Stimulated activated memory B cell treated with anti-CD40 and anti-IgM and Interleukin-4, amounts not matched to agents 10 μg/mL and 1 μg/mL and 100 μg/mL, for 72 hours (primary cell): ENCODE data around the gene SLC24A3.
"Not testable (repeated sequence)": the region's sequence is repeated elsewhere in the genome, so short reads cannot be mapped to it uniquely, and the experiment has no call there.

Experiments used
- ATAC-seq: fragments of 150-1000 bp; cut with Tn5 transposase; 2 replicates; pipeline ENCODE4 v1.10.0; 2021
- H3K27ac Mint-ChIP-seq: one replicate; pipeline ENCODE4 v1.8.0; 2022; ENCODE audit warnings: mild to moderate bottlenecking, mixed read lengths
- H3K27me3 Mint-ChIP-seq: one replicate; pipeline ENCODE4 v1.8.0; 2022; ENCODE audit warnings: mixed read lengths
- H3K36me3 Mint-ChIP-seq: one replicate; pipeline ENCODE4 v1.8.0; 2022; ENCODE audit warnings: mixed read lengths
- H3K4me1 Mint-ChIP-seq: one replicate; pipeline ENCODE4 v1.8.0; 2022; ENCODE audit warnings: mixed read lengths
- H3K4me3 Mint-ChIP-seq: one replicate; pipeline ENCODE4 v1.8.0; 2022; ENCODE audit warnings: mild to moderate bottlenecking, moderate library complexity, mixed read lengths
- H3K9me3 Mint-ChIP-seq: one replicate; pipeline ENCODE4 v1.8.0; 2022; ENCODE audit warnings: mixed read lengths

SLC24A3 gene

DNA sequence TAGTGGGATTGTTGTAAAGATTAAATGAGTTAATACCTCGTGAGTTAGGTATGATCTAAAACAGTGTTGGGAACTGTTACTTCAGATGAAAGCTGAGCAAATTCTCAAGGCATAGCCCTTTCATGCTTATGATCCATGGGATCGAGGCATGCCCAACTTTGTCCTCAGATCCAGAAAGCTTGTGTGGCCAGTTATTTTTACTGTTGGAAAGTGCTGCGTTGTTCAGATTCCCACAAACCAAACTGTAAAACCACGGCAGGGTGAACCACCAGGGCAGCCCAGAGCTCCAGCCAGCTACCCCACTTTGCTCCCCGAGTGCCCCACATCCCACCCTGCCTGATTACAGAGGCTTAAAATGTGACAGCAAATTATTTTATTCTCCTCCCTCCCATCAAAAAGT is 406.3 kb downstream of the SLC24A3 start:
- Mint-ChIP-seq H3K36me3 (no peaks in the 10 kb centered on the region), H3K27ac (no peak overlapping the region), H3K27me3 (peaks cover 41% of the 10 kb centered on the region), H3K9me3 (no peaks in the 10 kb centered on the region), H3K4me1 (no peaks in the 10 kb centered on the region), H3K4me3 (no peak overlapping the region)
- no peak for ATAC-seq

DNA sequence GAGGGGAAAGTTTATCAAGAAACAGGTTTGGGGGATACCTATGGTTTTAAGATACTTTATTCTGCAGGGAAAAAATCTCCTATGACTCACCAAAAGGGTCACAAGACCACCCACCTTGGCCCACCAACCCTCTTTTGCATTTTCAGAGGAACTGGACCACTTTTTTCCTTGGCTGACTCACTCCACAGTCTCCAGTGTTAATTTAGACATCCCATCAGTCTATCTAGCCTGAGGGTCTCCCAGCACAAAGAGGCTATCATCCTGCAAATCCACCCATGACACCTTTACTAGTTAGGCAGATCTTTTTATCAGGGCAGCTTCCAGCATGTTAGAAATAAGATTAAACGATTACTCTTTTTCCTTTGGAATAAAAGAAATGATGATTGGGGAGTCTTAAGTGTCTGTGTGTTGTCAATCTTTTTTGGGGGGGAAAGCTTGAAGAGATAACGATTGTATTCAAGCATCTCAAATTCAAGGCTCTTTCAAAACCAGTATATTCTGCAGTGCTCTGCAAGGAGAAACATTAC is 407.5 kb downstream of the SLC24A3 start:
- Mint-ChIP-seq H3K4me3 (no peak overlapping the region), H3K4me1 (no peaks in the 10 kb centered on the region), H3K27ac (no peak overlapping the region), H3K27me3 (peaks cover 30% of the 10 kb centered on the region), H3K9me3 (no peaks in the 10 kb centered on the region), H3K36me3 (no peaks in the 10 kb centered on the region)
- ATAC-seq = no peak

DNA sequence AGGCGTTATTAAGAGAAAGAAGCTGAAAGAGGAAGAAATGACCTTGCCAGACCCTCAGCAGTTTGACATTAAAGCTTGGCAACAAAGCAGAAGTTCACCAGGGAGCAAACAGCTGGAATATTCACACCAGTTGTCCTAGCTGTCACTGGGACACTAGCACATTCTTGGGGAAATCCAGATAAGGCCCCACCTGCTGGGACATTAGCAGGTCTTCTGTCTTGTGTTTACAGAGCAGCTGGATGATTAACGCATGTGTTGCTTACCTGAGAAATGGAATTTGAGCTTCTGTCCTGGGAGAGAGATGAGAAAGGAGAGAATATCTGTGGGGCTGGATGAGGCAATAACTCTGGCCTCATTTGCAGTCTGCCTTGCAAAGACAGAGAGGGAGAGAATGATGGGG is 408.0 kb downstream of the SLC24A3 start:
- ATAC-seq = no peak
- peaks cover 30% of the 10 kb centered on the region for H3K27me3 Mint-ChIP-seq
- H3K4me1 Mint-ChIP-seq = no peaks in the 10 kb centered on the region
- H3K9me3 Mint-ChIP-seq = no peaks in the 10 kb centered on the region
- H3K4me3 Mint-ChIP-seq = no peak overlapping the region
- no peaks in the 10 kb centered on the region for H3K36me3 Mint-ChIP-seq
- H3K27ac Mint-ChIP-seq = no peak overlapping the region

DNA sequence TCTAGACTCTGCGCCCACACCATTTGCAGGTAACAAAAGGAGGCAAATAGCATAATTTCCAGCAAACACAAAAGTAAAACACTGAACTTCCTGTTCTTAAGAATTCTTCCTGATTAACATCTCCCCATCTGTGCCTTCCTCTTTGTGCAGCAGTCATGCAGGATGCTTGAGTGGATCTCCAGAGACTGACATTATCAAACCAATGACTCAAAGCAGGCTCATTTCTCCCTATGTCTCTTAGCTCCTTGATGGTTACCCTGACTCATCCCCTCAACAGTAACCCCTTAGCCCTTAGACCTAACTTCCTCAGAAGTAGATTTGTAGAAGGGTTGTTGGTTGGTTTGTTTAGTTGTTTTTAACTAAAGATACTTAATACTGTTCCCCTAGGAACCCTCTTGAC is 408.6 kb downstream of the SLC24A3 start:
- Mint-ChIP-seq H3K27ac (no peak overlapping the region), H3K36me3 (no peaks in the 10 kb centered on the region), H3K9me3 (no peaks in the 10 kb centered on the region), H3K4me1 (no peaks in the 10 kb centered on the region), H3K27me3 (peaks cover 30% of the 10 kb centered on the region), H3K4me3 (no peak overlapping the region)
- ATAC-seq = no peak

DNA sequence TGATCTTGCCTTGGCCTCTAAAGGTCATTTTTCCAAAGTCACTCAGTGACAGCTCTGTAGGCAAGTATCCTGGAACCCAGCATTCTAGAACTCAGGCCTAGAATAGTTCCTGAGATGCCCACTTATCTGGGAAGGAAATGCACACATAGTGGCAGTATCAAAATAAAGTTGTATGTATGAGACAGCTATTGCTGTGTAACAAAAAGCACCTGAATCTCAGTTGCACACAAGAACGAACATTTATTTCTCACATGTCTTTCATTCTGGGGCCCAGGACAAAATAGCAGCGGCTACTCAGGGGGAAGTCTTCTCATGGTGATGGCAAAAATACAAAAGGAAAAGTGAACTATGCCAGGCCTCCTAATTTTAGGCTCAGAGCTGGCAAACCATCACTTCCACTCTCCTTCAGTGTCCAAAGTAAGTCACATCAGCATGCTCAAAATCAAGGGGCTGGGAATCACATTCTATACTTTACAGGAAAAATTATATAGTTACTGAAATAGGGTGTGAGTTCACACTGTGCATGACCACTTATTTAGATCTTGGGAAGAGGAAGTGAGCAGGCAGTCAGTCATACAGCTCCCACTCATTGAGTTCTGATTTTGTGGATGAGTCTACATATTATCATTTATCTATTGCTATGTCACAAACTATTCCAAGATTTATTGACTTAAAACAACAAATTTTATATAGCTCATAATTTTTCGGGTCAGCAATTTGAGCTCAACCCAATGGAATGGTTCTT is 412.0 kb downstream of the SLC24A3 start:
- H3K27ac Mint-ChIP-seq = no peak overlapping the region
- H3K4me1 Mint-ChIP-seq = no peaks in the 10 kb centered on the region
- no peak overlapping the region for H3K4me3 Mint-ChIP-seq
- H3K9me3 Mint-ChIP-seq = no peaks in the 10 kb centered on the region
- peaks cover 18% of the 10 kb centered on the region for H3K27me3 Mint-ChIP-seq
- no peaks in the 10 kb centered on the region for H3K36me3 Mint-ChIP-seq
- no peak for ATAC-seq

DNA sequence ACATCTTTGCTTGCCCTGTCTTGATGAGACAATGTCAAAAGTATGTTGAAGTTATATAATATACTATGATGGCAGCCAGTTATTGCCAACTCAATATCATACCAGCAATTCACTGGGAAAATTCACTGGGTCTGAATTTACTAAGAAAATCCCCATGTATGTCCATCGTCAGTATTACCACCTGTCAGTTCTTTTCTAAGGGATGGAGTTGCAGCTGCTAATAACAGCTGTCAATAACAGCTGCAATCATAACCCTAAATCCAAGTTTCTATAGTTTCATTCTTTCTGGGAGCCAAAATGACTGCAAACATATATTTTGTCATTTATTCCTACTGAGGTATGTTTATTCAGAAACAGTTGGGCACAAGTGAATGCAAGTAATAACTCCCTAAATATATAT is 413.0 kb downstream of the SLC24A3 start:
- H3K4me3 Mint-ChIP-seq = no peak overlapping the region
- no peak for ATAC-seq
- no peaks in the 10 kb centered on the region for H3K4me1 Mint-ChIP-seq
- no peak overlapping the region for H3K27ac Mint-ChIP-seq
- peaks cover 18% of the 10 kb centered on the region for H3K27me3 Mint-ChIP-seq
- no peaks in the 10 kb centered on the region for H3K36me3 Mint-ChIP-seq
- H3K9me3 Mint-ChIP-seq = no peaks in the 10 kb centered on the region

DNA sequence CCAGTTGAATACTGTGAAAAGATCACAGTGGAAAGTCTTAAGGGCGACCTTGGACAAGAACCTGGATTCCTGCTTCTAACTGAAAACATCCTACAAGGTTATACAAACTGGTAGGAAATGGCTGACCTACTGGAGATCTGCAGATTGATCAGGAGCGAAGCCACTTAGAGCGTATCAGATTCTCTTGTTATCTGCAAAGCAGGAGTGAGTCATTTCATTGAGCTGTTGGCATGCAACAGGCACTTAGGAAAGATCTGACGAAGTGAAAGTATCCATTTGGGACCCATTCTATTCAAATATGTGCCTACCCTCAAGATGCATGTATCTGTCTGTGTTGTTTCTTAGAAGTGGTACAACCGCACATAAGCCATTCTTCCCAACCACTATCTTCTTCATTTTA is 414.5 kb downstream of the SLC24A3 start:
- Mint-ChIP-seq H3K27me3 (peaks cover 18% of the 10 kb centered on the region), H3K4me1 (no peaks in the 10 kb centered on the region), H3K4me3 (no peak overlapping the region), H3K27ac (no peak overlapping the region), H3K9me3 (no peaks in the 10 kb centered on the region), H3K36me3 (no peaks in the 10 kb centered on the region)
- no peak for ATAC-seq

DNA sequence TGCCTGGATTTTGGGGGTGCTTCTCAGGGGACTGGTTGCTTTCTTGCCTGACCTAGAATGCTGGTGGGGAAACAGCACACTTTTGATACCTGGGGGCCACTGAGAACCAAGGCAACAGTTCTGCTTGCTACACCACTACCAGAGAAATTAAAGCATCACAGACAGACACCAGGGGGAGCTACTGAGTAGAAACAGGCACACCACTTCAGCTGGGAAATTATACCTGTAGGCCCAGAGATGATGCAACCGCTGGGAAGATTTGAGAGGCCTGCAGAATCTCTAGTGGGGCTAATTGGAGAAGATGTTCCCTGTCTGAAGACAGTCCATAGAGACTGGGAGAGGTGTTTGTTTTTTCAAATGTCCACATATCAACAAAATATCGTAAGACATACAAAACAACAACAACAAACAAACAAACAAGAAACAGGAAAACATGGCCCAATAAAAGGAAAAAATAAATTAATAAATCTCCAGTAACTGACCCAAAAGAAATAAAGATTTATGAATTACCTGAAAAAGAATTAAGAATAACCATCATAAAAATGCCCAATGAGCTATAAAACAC is 416.2 kb downstream of the SLC24A3 start:
- peak; percentile 72 for ATAC-seq
- no peak overlapping the region for H3K4me3 Mint-ChIP-seq
- H3K27me3 Mint-ChIP-seq = peaks cover 18% of the 10 kb centered on the region
- H3K4me1 Mint-ChIP-seq = no peaks in the 10 kb centered on the region
- H3K9me3 Mint-ChIP-seq = no peaks in the 10 kb centered on the region
- H3K36me3 Mint-ChIP-seq = no peaks in the 10 kb centered on the region
- H3K27ac Mint-ChIP-seq = no peak overlapping the region

DNA sequence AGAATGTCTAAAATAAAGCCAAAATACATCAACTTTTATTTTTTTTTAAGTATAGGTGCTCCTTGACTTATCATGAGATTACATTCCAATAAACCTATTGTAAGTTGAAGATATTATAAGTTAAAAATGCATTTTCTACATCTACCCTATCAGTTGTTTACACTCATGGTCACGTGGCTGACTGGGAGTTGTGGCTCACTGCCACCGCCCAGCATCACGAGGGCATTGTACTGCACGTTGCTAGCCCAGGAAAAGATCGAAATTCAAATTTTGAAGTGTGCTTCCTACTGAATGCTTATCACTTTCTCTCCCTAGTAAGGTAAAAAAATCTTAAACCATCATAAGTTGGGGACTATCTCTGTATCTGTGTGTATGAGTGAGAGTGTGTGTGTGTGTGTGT is 419.0 kb downstream of the SLC24A3 start:
- Mint-ChIP-seq H3K36me3 (no peaks in the 10 kb centered on the region), H3K4me1 (no peaks in the 10 kb centered on the region), H3K9me3 (no peaks in the 10 kb centered on the region), H3K4me3 (no peak overlapping the region), H3K27ac (no peak overlapping the region), H3K27me3 (peaks cover 42% of the 10 kb centered on the region)
- no peak for ATAC-seq

DNA sequence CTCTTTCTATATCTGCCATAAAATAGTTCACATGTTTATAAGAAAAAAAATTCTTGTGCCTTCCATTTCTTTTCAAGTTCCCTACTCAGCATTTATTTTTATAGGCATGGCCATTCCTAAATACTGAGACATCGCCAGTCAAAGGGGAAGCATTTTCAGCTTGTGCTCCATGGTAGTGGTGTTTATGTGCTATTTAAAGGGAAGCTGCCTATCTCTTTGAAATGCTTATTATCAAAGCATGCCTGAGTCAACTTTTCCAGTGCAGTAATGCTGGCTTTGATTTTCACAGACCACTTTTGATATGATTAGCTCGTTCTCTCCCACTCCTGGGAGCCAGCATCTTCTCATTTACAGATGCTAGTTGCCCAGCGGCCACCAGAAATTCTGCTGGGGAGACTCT is 421.5 kb downstream of the SLC24A3 start:
- Mint-ChIP-seq H3K36me3 (no peaks in the 10 kb centered on the region), H3K27me3 (peaks cover 37% of the 10 kb centered on the region), H3K27ac (no peak overlapping the region), H3K4me3 (no peak overlapping the region), H3K9me3 (no peaks in the 10 kb centered on the region), H3K4me1 (no peaks in the 10 kb centered on the region)
- no peak for ATAC-seq

DNA sequence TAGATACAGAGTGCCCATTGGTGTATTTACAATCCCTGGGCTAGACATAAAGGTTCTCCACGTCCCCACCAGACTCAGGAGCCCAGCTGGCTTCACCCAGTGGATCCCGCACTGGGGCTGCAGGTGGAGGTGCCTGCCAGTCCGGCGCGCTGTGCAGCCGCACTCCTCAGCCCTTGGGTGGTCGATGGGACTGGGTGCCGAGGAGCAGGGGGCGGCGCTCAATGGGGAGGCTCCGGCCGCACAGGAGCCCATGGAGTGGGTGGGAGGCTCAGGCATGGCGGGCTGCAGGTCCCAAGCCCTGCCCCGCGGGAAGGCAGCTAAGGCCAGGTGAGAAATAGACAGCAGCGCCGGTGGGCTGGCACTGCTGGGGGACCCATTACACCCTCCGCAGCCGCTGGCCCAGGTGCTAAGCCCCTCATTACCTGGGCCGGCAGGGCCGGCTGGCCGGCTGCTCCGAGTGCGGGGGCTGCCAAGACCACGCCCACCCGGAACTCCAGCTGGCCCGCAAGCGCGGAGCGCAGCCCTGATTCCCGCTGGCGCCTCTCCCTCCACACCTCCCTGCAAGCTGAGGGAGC is 427.1 kb downstream of the SLC24A3 start:
- not testable (repeated sequence) for H3K4me3 Mint-ChIP-seq, H3K36me3 Mint-ChIP-seq, H3K27ac Mint-ChIP-seq, ATAC-seq, H3K9me3 Mint-ChIP-seq, H3K4me1 Mint-ChIP-seq
- peaks cover 23% of the 10 kb centered on the region for H3K27me3 Mint-ChIP-seq

DNA sequence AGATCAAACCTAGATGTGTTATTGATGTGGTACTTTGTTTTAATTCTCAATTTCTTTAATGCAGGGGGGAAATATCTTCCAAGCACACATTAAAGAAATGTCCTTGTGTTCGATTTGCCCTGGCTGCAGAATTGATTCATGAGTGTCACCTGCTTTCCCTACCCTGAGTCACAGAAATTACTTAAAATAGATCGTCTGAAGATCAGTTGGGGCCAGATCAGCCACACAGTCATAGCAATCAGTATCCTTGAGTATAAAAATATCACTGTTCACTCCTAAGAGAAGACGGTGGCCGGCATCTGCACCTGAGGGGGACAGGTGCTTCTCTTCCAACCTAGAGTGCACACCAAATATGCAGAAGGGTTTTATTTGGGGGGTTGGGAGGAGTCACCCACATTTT is 430.4 kb downstream of the SLC24A3 start:
- Mint-ChIP-seq H3K9me3 (no peaks in the 10 kb centered on the region), H3K4me1 (no peaks in the 10 kb centered on the region), H3K4me3 (no peak overlapping the region), H3K36me3 (no peaks in the 10 kb centered on the region), H3K27ac (no peak overlapping the region), H3K27me3 (peaks cover 17% of the 10 kb centered on the region)
- ATAC-seq = no peak

DNA sequence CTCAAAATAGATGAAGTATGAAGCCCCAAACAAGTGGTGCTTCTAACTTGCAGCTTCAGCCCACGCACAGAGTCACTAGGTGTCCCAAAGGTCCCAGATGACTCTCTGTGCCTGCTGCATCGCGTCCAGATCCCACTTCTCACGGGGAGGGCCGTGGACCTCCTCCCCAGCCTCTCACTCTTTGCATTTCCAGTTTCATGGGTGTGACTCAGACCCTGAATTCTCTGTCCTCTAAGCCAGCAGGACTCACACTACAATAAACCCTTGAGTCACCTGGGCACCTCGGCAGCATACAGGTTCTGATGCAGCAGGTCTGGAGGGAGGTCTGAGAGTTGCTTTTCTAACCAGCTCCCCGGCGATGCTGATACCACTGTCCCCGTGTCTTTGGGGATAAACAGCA is 431.6 kb downstream of the SLC24A3 start:
- Mint-ChIP-seq H3K9me3 (no peaks in the 10 kb centered on the region), H3K4me3 (no peak overlapping the region), H3K4me1 (no peaks in the 10 kb centered on the region), H3K36me3 (no peaks in the 10 kb centered on the region), H3K27ac (no peak overlapping the region), H3K27me3 (peaks cover 18% of the 10 kb centered on the region)
- peak; percentile 53 for ATAC-seq

DNA sequence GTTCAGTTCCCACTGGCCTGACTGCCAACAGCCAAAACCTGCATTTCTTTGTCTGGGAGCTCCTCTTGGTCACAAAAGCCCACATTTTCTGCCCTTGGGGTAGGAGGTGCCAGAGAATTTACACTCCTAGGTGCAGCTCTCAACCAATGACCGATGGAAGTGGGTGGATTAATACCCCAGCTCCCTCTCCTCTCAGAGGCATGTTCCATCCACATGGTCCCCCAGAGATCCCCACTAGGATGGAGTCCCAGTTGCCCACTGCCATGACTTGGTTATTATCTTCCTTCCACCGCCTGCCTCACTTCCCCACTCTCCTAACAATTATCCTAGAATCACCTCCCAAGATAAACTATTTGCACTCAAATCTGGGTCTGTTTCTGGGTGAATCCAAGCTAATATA is 434.5 kb downstream of the SLC24A3 start:
- H3K36me3 Mint-ChIP-seq = peaks cover 8% of the 10 kb centered on the region

DNA sequence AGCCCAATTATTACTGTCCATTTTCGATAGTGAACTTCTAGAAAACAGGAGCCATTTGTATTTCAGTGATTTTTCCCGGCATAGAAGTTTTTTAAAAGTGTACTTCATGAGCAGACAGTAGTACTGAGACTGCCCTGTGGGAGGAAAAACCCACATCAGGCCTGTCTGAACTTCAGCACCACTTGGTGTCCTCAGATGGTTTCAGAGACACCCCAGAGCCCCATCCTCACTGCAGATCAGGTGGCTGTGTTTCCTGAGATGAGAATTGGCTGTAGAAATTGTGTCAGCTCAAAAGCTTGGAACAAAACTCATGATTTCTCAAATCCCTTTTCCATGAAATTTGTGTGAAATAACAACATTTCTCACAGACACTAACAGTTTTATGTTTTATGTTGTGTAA is 435.6 kb downstream of the SLC24A3 start:
- Mint-ChIP-seq H3K9me3 (peaks cover 11% of the 10 kb centered on the region), H3K27me3 (peaks cover 45% of the 10 kb centered on the region), H3K4me1 (peaks cover 10% of the 10 kb centered on the region)

More for the DNA sequence above, 434.5 kb downstream of the SLC24A3 start:
- no peak overlapping the region for H3K27ac Mint-ChIP-seq
- no peak for ATAC-seq
- peaks cover 11% of the 10 kb centered on the region for H3K9me3 Mint-ChIP-seq
- H3K4me3 Mint-ChIP-seq = no peak overlapping the region
- no peaks in the 10 kb centered on the region for H3K4me1 Mint-ChIP-seq
- peaks cover 45% of the 10 kb centered on the region for H3K27me3 Mint-ChIP-seq

DNA sequence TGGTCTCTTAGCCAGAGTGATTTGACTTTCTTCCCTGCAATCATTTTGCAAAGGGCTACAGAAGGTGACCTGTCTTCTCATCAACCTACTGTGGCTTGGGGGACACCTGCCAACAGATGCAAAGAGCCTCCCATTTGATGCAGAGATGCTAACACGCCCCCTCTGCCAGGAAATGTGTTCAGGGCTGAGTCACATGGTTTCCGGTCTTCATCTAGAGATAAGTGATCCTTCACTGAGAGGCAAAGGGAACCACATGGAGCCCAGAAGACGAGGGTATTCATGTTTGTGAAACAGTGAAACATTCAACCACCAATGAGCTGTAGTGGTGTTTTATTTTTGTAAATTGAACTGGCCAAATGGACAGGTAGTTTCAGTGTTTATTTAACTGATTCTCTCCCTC is 436.6 kb downstream of the SLC24A3 start:
- H3K4me1 Mint-ChIP-seq = peaks cover 14% of the 10 kb centered on the region
- H3K36me3 Mint-ChIP-seq = peaks cover 8% of the 10 kb centered on the region
- H3K9me3 Mint-ChIP-seq = peaks cover 11% of the 10 kb centered on the region
- H3K27me3 Mint-ChIP-seq = peaks cover 56% of the 10 kb centered on the region
- H3K4me3 Mint-ChIP-seq = no peak overlapping the region
- ATAC-seq = no peak
- H3K27ac Mint-ChIP-seq = no peak overlapping the region

More for the DNA sequence above, 435.6 kb downstream of the SLC24A3 start:
- Mint-ChIP-seq H3K36me3 (peaks cover 8% of the 10 kb centered on the region), H3K4me3 (no peak overlapping the region), H3K27ac (no peak overlapping the region)
- no peak for ATAC-seq
